ENCODE measurements around the gene SNAP47. TPM values are rescaled to one million over a fixed set of nuclear protein-coding genes. Genes with fewer than 3 reads are reported as not detected.

The SNAP47 gene
- polyA plus RNA-seq, 1 donor, result 25.2 TPM

DNA sequence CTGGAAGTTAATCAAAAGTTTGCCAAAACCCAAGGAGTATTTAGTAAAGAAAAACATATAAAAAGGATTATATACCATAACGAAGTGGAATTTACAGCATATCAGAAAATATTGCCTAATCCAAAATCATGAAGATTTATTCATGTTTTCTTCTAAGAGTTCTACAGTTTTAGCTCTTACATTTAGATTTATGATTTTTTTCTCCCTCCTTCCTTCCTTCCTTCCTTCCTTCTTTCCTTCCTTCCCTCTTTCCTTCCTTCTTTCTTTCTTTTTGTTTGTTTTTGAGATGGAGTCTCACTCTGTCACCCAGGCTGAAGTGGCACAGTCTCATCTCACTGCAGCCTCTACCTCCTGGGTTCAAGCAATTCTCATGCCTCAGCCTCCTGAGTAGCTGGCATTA lies 64.5 kb downstream of the SNAP47 start:
- H3K4me3 ChIP-seq (ENCODE audit: low read length), result no peak overlapping the region
- peaks cover 1% of the 10 kb centered on the region for H3K27me3 ChIP-seq (ENCODE audit: control insufficient read depth, insufficient read depth, low read length)
- H3K4me1 ChIP-seq (ENCODE audit: control insufficient read depth, insufficient read depth, low read length), result no peaks in the 10 kb centered on the region
- WGBS (ENCODE audit: insufficient coverage, low lambda C conversion rate), result 91% methylated on average over 1 of the region's 1 CpG
- no peak overlapping the region for H3K27ac ChIP-seq (ENCODE audit: low read length)
- no peak for DNase-seq
- no peaks in the 10 kb centered on the region for H3K36me3 ChIP-seq (ENCODE audit: control insufficient read depth, insufficient read depth, low read length)
- no peaks in the 10 kb centered on the region for H3K9me3 ChIP-seq (ENCODE audit: control insufficient read depth, low read depth, low read length)

DNA sequence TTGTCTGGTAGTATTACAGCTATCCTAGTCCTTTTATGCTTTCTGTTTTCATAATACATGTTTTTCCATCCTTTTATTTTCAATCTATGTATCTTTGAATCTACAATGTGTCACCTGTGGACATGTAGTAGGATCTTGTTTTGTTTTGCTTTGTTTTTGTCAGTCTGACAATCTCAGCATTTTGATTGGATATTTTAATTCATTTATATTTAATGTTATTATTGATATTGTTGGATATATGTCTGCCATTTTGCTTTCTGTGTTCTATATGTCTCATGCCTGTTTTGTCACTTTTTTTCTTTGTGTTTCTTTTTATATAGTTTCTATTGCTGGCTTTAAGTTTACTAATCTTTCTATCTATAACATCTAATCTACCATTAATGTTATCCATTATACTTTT lies 68.7 kb downstream of the SNAP47 start:
- Histone ChIP-seq H3K9me3 (ENCODE audit: control insufficient read depth, low read depth, low read length) (peaks cover 3% of the 10 kb centered on the region), H3K36me3 (ENCODE audit: control insufficient read depth, insufficient read depth, low read length) (no peaks in the 10 kb centered on the region), H3K27me3 (ENCODE audit: control insufficient read depth, insufficient read depth, low read length) (peaks cover 2% of the 10 kb centered on the region), H3K27ac (ENCODE audit: low read length) (no peak overlapping the region), H3K4me1 (ENCODE audit: control insufficient read depth, insufficient read depth, low read length) (no peaks in the 10 kb centered on the region), H3K4me3 (ENCODE audit: low read length) (no peak overlapping the region)
- no peak for DNase-seq

GRCh38 chr1:227805606-227806197 lies 70.5 kb downstream of the SNAP47 start:
- DNase-seq, result no peak
- Histone ChIP-seq H3K27me3 (ENCODE audit: control insufficient read depth, insufficient read depth, low read length) (peaks cover 2% of the 10 kb centered on the region), H3K27ac (ENCODE audit: low read length) (no peak overlapping the region), H3K9me3 (ENCODE audit: control insufficient read depth, low read depth, low read length) (peaks cover 3% of the 10 kb centered on the region), H3K4me1 (ENCODE audit: control insufficient read depth, insufficient read depth, low read length) (no peaks in the 10 kb centered on the region), H3K4me3 (ENCODE audit: low read length) (no peak overlapping the region), H3K36me3 (ENCODE audit: control insufficient read depth, insufficient read depth, low read length) (no peaks in the 10 kb centered on the region)
- WGBS (ENCODE audit: insufficient coverage, low lambda C conversion rate), result 90% methylated on average over 4 of the region's 6 CpGs

DNA sequence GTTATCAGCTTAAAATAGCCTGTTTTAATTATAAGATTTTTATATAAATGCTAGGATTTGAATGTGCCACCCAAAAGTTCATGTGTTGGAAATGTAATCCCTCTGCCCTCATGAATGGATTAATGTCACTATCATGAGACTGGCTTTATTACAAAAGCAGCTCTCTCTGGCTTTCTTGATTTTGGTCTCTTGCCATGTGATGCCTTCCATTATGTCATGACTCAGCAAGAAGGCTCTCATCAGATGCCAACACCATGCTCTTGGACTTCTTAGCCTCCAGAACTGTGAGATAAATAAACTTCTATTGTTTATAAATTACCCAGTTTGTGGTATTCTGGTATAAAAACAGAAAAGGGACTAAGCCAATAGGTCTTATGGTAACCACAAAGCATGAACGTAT lies 73.3 kb downstream of the SNAP47 start:
- Histone ChIP-seq H3K27me3 (ENCODE audit: control insufficient read depth, insufficient read depth, low read length) (peaks cover 2% of the 10 kb centered on the region), H3K4me1 (ENCODE audit: control insufficient read depth, insufficient read depth, low read length) (no peaks in the 10 kb centered on the region), H3K27ac (ENCODE audit: low read length) (no peak overlapping the region), H3K9me3 (ENCODE audit: control insufficient read depth, low read depth, low read length) (peaks cover 3% of the 10 kb centered on the region), H3K36me3 (ENCODE audit: control insufficient read depth, insufficient read depth, low read length) (no peaks in the 10 kb centered on the region), H3K4me3 (ENCODE audit: low read length) (no peak overlapping the region)
- DNase-seq, result no peak
- 91% methylated on average over 1 of the region's 1 CpG for WGBS (ENCODE audit: insufficient coverage, low lambda C conversion rate)

DNA sequence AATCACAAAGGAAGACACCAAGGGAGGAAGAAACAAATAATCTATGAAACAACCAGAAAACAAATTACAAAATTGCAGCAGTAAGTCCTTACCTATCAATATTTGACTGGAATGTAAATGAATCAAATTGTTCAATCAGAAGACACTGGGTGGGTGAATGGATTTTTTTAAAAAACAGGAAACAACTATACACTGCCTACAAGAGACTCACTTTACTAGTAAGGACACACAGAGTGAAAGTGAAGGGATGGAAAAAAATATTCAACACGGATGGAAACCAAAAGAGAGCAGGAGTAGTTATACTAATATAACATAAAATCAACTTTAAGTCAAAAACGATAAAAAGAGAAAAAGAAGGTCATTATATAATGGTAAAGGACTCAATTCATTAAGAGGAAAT lies 73.8 kb downstream of the SNAP47 start:
- H3K4me1 ChIP-seq (ENCODE audit: control insufficient read depth, insufficient read depth, low read length), result no peaks in the 10 kb centered on the region
- H3K27ac ChIP-seq (ENCODE audit: low read length), result no peak overlapping the region
- 94% methylated on average over 2 of the region's 2 CpGs for WGBS (ENCODE audit: insufficient coverage, low lambda C conversion rate)
- no peak for DNase-seq
- H3K9me3 ChIP-seq (ENCODE audit: control insufficient read depth, low read depth, low read length), result peaks cover 7% of the 10 kb centered on the region
- H3K4me3 ChIP-seq (ENCODE audit: low read length), result no peak overlapping the region
- no peaks in the 10 kb centered on the region for H3K36me3 ChIP-seq (ENCODE audit: control insufficient read depth, insufficient read depth, low read length)
- peaks cover 2% of the 10 kb centered on the region for H3K27me3 ChIP-seq (ENCODE audit: control insufficient read depth, insufficient read depth, low read length)

DNA sequence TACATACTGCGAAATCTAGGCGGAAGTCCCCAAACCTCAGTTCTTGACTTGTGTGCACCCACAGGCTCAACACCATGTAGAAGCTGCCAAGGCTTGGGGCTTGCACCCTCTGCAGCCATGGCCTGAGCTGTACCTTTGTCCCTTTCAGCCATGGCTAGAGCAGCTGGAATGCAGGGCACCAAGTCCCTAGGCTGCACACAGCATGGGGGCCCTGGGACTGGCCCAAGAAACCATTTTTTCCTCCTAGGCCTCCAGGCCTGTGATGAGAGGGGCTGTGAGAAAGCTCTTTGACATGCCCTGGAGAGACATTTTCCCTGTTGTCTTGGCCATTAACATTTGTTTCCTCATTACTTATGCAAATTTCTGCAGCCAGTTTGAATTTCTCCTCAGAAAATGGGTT lies 78.7 kb downstream of the SNAP47 start:
- no CpG with 5 or more reads among the region's 2 CpGs for WGBS (ENCODE audit: insufficient coverage, low lambda C conversion rate)
- no peaks in the 10 kb centered on the region for H3K36me3 ChIP-seq (ENCODE audit: control insufficient read depth, insufficient read depth, low read length)
- no peaks in the 10 kb centered on the region for H3K27me3 ChIP-seq (ENCODE audit: control insufficient read depth, insufficient read depth, low read length)

GRCh38 chr1:227815468-227816409 lies 80.5 kb downstream of the SNAP47 start, which contains the start of gene PRSS38:
Gene PRSS38 (plus strand): TSS chr1:227815675. CDS start chr1:227815717, 42 bp downstream.
- peaks cover 14% of the 10 kb centered on the region for H3K9me3 ChIP-seq (ENCODE audit: control insufficient read depth, low read depth, low read length)
- H3K4me1 ChIP-seq (ENCODE audit: control insufficient read depth, insufficient read depth, low read length), result no peaks in the 10 kb centered on the region
- WGBS (ENCODE audit: insufficient coverage, low lambda C conversion rate), result no CpG with 5 or more reads among the region's 44 CpGs

More for the DNA sequence above, 78.7 kb downstream of the SNAP47 start:
- peaks cover 14% of the 10 kb centered on the region for H3K9me3 ChIP-seq (ENCODE audit: control insufficient read depth, low read depth, low read length)
- DNase-seq, result no peak
- no peaks in the 10 kb centered on the region for H3K4me1 ChIP-seq (ENCODE audit: control insufficient read depth, insufficient read depth, low read length)
- H3K27ac ChIP-seq (ENCODE audit: low read length), result no peak overlapping the region
- H3K4me3 ChIP-seq (ENCODE audit: low read length), result no peak overlapping the region

GRCh38 chr1:227816750-227817446 lies 81.7 kb downstream of the SNAP47 start:
- no CpG with 5 or more reads among the region's 16 CpGs for WGBS (ENCODE audit: insufficient coverage, low lambda C conversion rate)
- H3K4me1 ChIP-seq (ENCODE audit: control insufficient read depth, insufficient read depth, low read length), result no peaks in the 10 kb centered on the region
- H3K27me3 ChIP-seq (ENCODE audit: control insufficient read depth, insufficient read depth, low read length), result no peaks in the 10 kb centered on the region
- peaks cover 14% of the 10 kb centered on the region for H3K9me3 ChIP-seq (ENCODE audit: control insufficient read depth, low read depth, low read length)
- H3K4me3 ChIP-seq (ENCODE audit: low read length), result no peak overlapping the region
- no peak overlapping the region for H3K27ac ChIP-seq (ENCODE audit: low read length)
- no peak for DNase-seq
- H3K36me3 ChIP-seq (ENCODE audit: control insufficient read depth, insufficient read depth, low read length), result no peaks in the 10 kb centered on the region

More at GRCh38 chr1:227815468-227816409, 80.5 kb downstream of the SNAP47 start, which contains the start of gene PRSS38:
- H3K4me3 ChIP-seq (ENCODE audit: low read length), result no peak within 1 kb of the TSS
- H3K36me3 ChIP-seq (ENCODE audit: control insufficient read depth, insufficient read depth, low read length), result no peaks in the 10 kb centered on the region
- no peaks in the 10 kb centered on the region for H3K27me3 ChIP-seq (ENCODE audit: control insufficient read depth, insufficient read depth, low read length)
- no peak within 1 kb of the TSS for H3K27ac ChIP-seq (ENCODE audit: low read length)
- DNase-seq, result no peak

DNA sequence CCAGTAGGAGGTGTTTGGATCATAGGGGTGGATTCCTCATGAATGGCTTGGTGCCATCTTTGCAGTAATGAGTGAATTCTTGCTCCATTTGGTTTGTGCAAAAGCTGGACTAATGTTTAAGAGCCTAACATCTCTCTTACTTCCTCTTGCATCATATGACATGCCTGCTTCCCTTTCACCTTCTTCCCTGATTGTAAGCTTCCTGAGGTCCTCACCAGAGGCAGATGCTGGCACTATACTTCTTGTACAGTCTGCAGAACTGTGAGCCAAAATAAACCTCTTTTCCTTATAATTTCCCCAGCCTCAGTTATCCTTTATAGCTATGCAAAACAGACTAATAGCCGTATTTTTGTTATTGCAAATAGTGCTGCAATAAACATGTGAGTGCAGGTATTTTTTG lies 88.3 kb downstream of the SNAP47 start:
- no peak overlapping the region for H3K4me3 ChIP-seq (ENCODE audit: low read length)
- H3K9me3 ChIP-seq (ENCODE audit: control insufficient read depth, low read depth, low read length), result no peaks in the 10 kb centered on the region
- no peak for DNase-seq
- H3K27me3 ChIP-seq (ENCODE audit: control insufficient read depth, insufficient read depth, low read length), result peaks cover 3% of the 10 kb centered on the region
- no peak overlapping the region for H3K27ac ChIP-seq (ENCODE audit: low read length)
- H3K4me1 ChIP-seq (ENCODE audit: control insufficient read depth, insufficient read depth, low read length), result no peaks in the 10 kb centered on the region
- no CpG with 5 or more reads among the region's 1 CpG for WGBS (ENCODE audit: insufficient coverage, low lambda C conversion rate)
- no peaks in the 10 kb centered on the region for H3K36me3 ChIP-seq (ENCODE audit: control insufficient read depth, insufficient read depth, low read length)

GRCh38 chr1:227824204-227824603 lies 89.0 kb downstream of the SNAP47 start:
- H3K4me3 ChIP-seq (ENCODE audit: low read length), result no peak overlapping the region
- no peaks in the 10 kb centered on the region for H3K9me3 ChIP-seq (ENCODE audit: control insufficient read depth, low read depth, low read length)
- H3K36me3 ChIP-seq (ENCODE audit: control insufficient read depth, insufficient read depth, low read length), result no peaks in the 10 kb centered on the region
- H3K27ac ChIP-seq (ENCODE audit: low read length), result no peak overlapping the region
- H3K4me1 ChIP-seq (ENCODE audit: control insufficient read depth, insufficient read depth, low read length), result no peaks in the 10 kb centered on the region
- no peak for DNase-seq
- H3K27me3 ChIP-seq (ENCODE audit: control insufficient read depth, insufficient read depth, low read length), result peaks cover 5% of the 10 kb centered on the region
- WGBS (ENCODE audit: insufficient coverage, low lambda C conversion rate), result 20% methylated on average over 1 of the region's 2 CpGs
